A673 (cell line): ENCODE measurements around the gene PNPLA2.

Source experiments
- EZH2 ChIP-seq: fragments of 200-600 bp; sonication (generic); IDR thresholded peaks from 2 replicates; pipeline ENCODE4 v1.6.1; 2017; ENCODE audit warnings: borderline replicate concordance, low read depth, mild to moderate bottlenecking, mixed read lengths, antibody characterized with exemption, low read length; ENCODE audit not compliant: poor library complexity, severe bottlenecking
- TF ChIP-seq, protein P1 (sequence below): fragments of 300-800, 200-600 bp; sonication (generic); conservative IDR thresholded peaks from 2 replicates; pipeline ENCODE4 v1.5.1; 2017; ENCODE audit warnings: low read depth, mild to moderate bottlenecking, antibody characterized with exemption, low read length, moderate library complexity, mixed read lengths

DNA sequence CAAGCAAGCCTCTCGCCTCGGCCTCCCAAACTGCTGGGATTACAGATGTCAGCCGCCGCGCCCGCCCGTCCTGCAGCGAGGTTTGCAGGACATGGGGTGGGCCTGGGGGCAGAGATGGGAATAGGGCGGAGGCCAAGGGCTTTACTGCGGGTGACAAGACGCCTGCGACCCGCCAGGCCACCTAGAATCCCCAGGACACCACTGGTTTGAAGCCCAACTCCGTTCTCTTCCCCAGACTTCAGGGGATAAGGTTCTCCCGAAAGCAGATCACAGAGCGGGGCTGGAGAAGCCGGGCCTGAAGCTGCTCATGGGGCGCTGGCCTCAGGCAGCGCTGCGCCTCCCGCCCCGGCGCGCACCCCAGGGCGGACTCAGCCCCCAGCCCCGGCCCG lies 23.3 kb downstream of the PNPLA2 start:
- TF ChIP-seq, protein P1, sequence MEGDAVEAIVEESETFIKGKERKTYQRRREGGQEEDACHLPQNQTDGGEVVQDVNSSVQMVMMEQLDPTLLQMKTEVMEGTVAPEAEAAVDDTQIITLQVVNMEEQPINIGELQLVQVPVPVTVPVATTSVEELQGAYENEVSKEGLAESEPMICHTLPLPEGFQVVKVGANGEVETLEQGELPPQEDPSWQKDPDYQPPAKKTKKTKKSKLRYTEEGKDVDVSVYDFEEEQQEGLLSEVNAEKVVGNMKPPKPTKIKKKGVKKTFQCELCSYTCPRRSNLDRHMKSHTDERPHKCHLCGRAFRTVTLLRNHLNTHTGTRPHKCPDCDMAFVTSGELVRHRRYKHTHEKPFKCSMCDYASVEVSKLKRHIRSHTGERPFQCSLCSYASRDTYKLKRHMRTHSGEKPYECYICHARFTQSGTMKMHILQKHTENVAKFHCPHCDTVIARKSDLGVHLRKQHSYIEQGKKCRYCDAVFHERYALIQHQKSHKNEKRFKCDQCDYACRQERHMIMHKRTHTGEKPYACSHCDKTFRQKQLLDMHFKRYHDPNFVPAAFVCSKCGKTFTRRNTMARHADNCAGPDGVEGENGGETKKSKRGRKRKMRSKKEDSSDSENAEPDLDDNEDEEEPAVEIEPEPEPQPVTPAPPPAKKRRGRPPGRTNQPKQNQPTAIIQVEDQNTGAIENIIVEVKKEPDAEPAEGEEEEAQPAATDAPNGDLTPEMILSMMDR: no peak
- no peak for TF ChIP-seq EZH2
